Ecto neural progenitor cell (in vitro differentiated cells): ENCODE data around the gene CDA.
A peak's percentile ranks its signal among the peaks of the same experiment; 100 is the strongest.

ENCODE experiments used
- DNase-seq: peaks from one replicate; pipeline ENCODE4 v3.0.0-alpha.2; 2018; ENCODE audit warnings: low spot score

The CDA gene

DNA sequence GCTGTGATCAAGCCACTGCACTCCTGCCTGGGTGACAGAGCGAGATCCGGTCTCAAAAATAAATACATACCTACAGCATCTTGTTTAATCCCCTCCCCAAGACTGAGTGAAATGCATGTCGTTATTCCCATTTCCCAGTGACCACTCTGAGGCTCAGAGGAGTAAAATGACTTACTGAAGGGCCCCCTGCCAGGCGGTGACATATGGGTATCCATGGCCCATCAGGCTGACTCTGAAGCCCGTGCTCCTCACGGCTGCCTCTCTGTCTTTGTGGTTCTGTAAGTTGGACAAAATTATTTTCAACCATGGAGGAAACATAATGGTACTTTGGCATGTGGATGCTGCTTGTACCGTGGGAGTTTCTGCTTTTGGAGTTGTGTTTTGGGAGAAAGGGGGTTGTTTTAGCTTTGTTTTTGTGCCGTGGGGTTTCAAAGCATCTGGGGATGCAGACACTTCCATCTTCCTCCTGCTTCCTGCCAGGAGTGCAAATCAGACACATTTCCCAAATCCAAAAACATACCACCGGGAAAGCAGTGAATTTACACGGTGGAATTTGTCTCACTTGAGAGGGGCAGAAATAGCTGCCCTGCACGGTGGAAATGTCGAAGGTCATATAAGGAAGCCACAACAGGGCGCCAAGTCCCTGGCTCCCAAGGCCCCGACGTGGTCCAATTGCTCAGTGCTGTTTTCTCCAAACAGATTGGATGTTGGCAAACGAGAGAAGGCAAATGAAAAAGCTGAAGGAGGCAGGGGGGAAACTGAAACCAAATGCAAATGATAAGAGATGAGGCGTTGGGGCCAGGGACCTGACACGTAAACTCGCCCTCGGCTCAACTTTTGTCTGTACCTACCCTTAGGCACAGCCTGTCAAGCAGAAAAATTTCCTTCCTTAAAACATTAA is 27.3 kb downstream of the CDA start:
- no peak for DNase-seq

DNA sequence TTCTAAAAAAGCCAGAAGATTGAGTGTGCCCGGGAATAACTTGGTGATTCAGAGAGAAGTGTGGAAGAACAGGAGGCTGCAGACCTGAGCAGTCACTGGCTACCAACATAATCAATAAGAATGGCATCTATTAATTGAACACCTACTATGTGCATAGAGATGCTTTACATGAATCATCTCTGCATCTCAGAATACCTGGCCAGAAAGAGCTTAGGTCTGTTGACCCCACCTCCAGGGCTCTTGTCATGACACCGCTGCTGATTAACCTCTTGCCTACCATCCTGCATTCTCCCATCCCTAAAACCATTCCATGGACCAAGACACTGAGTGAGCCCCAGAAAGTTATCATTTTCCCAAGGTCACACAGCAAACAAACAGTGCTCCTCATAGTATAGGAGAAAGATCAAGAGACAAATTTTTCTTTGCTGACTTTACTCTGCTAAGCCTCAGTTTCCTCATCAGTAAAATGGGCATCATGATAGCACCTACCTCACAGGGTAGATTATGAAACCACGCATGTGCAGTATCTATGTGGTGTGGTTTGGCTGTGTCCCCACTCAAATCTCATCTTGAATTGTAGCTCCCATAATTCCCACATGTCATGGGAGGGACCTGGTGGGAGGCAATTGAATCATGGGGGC is 28.1 kb downstream of the CDA start:
- DNase-seq: no peak

GRCh38 chr1:20618550-20618949 is 29.7 kb downstream of the CDA start:
- no peak for DNase-seq

- no peak for DNase-seq
Observed at GRCh38 chr1:20619999-20620398, 31.1 kb downstream of the CDA start.

GRCh38 chr1:20621012-20621411 is 32.1 kb downstream of the CDA start:
- DNase-seq: no peak

GRCh38 chr1:20624709-20625108 is 35.8 kb downstream of the CDA start:
- no peak for DNase-seq

DNA sequence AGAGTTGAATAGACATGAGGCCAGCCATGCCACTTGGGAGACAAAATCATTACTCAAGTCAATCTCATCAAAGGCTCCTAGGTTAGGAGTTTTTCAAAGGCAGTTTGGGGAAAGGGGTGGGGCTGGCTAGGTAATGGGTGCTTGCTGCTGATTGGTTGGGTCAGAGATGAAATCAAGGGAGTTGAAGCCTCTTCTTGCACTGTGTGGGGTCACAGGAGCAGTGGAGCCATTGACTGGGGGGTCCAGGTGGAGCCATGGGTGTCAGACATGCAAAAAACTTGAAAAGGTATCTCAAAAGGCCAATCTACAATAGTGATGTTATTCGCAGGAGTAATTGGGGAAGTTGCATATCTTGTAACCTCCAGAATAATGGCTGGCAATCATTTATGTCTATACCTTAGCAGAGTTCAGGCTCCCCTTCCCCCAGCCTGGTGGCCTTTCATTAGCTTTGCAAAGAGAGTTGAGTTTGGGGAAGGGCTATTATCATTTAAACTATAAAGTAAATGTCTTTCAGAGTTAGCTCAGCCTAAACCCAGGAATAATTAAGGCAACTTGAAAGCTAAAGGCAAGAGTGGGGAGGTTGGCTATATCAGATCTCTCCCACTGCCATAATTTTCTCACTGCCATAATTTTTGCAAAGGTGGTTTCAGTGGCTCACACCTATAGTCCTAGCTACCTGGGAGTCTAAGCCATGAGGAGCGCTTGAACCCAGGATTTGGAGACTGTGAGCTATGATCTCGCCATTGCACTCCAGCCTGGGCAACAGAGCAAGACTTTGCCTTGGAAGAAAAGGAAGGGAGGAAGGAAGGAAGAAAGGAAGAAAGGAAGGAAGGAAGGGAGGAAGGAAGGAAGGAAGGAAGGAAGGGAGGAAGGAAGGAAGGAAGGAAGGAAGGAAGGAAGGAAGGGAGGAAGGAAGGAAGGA is 36.5 kb downstream of the CDA start:
- no peak for DNase-seq

DNA sequence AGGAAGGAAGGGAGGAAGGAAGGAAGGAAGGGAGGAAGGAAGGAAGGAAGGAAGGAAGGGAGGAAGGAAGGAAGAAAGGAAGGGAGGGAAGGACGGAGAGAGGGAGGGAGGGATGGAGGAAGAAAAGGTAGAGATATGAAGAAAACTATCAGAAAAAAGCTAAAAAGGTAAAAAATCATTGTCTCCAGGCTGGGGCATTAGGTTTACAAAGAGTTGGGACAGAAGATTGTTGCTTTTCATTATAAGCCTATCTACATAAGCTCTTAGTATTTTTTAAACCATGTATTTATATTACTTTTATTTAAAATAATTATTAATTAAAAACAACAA is 37.2 kb downstream of the CDA start:
- no peak for DNase-seq

GRCh38 chr1:20626524-20626923 is 37.6 kb downstream of the CDA start:
- no peak for DNase-seq

GRCh38 chr1:20630729-20631128 is 41.8 kb downstream of the CDA start:
- DNase-seq: no peak

- DNase-seq: no peak
Observed at GRCh38 chr1:20632386-20632785, 43.5 kb downstream of the CDA start.

GRCh38 chr1:20633190-20634064 is 44.5 kb downstream of the CDA start, which contains the start of gene PINK1:
Gene PINK1 (plus strand): TSS chr1:20633458. CDS start chr1:20633549, 91 bp downstream.
- peak; percentile 96 for DNase-seq

- DNase-seq: no peak
Observed at GRCh38 chr1:20634065-20634593, 45.2 kb downstream of the CDA start.

- DNase-seq: peak; percentile 62
Observed at GRCh38 chr1:20634594-20635084, 45.7 kb downstream of the CDA start.

DNA sequence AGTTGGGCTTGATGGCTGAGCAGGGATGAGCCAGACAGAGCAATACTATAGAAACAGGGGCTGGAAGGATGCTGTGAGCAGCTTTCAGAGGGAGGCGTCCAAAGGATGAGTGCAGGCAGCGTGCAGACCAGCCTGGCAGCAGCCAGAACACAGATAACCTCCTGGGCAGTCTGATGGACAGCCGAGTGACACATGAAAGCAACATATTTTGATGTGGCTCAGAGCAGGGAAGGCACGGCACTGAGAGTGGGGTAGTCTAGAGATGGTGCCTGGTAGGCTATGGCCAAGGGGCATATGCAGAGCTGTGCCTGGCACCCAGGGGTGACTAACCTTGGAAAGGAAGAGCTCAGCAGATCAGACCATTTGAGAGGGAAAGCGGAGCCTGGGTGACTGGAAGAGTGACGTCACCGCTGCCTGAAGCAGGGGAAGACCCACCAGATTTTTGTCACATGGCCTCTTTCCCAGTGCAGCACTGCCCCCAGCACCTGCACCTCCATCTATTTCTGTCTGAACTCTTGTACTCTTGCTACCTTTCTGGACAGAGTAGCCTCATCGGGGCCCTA is 48.0 kb downstream of the CDA start:
- DNase-seq: no peak

- DNase-seq: peak; percentile 61
Observed at GRCh38 chr1:20640183-20640597, 51.3 kb downstream of the CDA start.

- DNase-seq: no peak
Observed at GRCh38 chr1:20641975-20642374, 53.1 kb downstream of the CDA start.

GRCh38 chr1:20643080-20643479 is 54.2 kb downstream of the CDA start:
- DNase-seq: no peak

GRCh38 chr1:20644416-20644815 is 55.5 kb downstream of the CDA start:
- no peak for DNase-seq

- DNase-seq: no peak
Observed at GRCh38 chr1:20645414-20645813, 56.5 kb downstream of the CDA start.

DNA sequence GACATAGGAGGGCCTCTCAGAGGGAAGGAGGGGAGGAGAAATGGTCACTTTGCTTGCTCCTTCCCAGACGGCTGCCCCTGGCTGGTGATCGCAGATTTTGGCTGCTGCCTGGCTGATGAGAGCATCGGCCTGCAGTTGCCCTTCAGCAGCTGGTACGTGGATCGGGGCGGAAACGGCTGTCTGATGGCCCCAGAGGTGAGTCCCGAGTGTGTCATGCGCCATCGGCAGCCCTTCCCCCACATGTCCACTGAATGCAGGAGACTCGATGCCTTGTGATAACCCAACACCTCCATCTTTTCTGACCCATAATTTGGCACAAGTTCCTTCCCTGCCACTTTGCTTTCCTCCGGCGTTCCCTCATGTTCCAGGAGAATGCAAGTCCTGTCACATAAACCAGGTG is 59.5 kb downstream of the CDA start:
- no peak for DNase-seq
